HG03108 (cell line): ENCODE results near the gene ARL14EP.

ENCODE experiments used
- ATAC-seq: cut with Tn5 transposase; IDR thresholded peaks from one replicate; pipeline ENCODE4 v1.9.1; 2021; ENCODE audit warnings: moderate library complexity; ENCODE audit not compliant: unreplicated experiment

The ARL14EP gene

GRCh38 chr11:30322826-30323710 lies at the start of gene ARL14EP:
TSS of gene ARL14EP (plus strand) at chr11:30323104. CDS start at chr11:30330949, 7,845 bp downstream.
- ATAC-seq, result peak; percentile 97

- no peak for ATAC-seq
Measured at GRCh38 chr11:30277176-30277575, 45.7 kb upstream of the ARL14EP start.

DNA sequence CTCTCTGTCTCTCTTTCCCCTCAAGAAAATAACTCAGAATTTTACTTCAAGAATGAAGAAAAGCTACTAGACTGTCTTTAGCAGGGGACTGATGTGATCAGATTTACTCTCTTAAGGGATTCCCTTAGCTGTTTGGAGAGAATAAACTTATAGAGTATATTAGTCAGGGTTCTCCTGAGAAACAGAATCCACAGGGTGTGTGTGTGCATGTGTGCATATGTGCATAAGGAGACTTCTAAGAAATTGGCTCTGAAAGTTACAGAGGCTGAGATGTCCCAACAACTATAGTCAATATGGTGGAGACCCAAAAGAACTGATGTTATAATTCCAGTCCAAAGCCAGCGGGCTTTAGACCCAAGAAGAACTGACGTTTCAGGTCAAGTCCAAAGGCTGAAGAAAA lies 43.1 kb upstream of the ARL14EP start:
- ATAC-seq, result no peak

DNA sequence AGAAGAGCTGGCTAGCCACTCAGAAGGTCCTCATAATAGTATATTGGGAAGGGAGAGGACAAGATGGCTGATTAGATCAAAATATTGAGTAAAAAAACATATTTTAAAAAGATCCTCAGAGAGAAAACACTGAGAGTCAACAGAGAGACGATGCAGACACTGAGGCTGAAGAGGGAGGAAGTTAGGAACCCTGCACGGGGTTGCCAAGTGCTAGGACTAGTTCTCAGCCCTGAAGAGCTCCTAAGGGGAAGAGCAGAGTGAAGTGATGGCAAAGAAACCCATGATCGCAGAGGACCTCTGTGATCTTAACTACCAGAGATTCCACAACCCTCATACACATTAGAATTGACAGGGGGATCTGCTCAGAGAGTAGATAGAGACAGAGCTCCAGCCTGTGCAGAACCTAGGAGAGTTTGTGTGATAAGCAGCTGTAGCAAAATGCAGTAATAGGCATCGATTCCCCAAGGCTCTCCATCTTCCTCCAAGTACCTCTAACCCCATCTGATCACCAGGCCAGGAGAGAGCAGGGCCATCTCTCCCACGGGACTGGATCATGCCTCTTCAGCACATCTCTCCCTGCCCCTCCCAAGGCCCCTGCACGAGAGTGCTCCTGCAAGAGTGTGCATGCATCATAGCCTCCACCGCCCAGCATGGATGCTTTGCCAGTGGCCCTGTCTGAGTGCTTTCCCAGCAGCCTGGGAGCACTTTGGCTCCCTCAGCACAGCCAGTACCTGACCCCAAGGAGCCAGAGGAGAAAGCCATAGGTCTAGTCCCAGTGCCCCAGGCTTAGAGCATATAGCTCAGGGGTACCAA lies 41.2 kb upstream of the ARL14EP start:
- no peak for ATAC-seq

- peak; percentile 98 for ATAC-seq
Measured at GRCh38 chr11:30282289-30282631, 40.6 kb upstream of the ARL14EP start.

- ATAC-seq, result no peak
Measured at GRCh38 chr11:30284836-30285235, 38.1 kb upstream of the ARL14EP start.

GRCh38 chr11:30285416-30286121 lies 37.3 kb upstream of the ARL14EP start:
- no peak for ATAC-seq

DNA sequence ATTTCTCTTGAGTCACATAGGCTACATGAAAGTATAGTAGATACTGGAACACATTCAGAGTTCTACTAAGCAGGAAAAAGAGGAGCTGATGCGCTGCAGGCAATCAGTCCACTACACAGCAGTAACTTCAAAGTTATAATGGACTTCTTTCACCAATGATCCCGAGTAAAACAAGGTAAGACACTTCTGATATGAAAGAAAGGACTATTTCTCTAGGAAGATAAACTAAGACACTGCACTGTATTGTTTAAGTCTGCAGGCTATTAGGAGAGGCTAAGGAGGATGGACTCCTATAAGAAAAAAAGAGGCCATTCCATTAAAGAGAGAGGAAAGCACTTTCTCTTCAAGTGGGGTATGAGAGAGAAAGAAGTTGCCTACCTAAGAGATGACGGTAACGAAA lies 31.6 kb upstream of the ARL14EP start:
- ATAC-seq, result no peak

- ATAC-seq, result no peak
Measured at GRCh38 chr11:30292545-30292944, 30.4 kb upstream of the ARL14EP start.

DNA sequence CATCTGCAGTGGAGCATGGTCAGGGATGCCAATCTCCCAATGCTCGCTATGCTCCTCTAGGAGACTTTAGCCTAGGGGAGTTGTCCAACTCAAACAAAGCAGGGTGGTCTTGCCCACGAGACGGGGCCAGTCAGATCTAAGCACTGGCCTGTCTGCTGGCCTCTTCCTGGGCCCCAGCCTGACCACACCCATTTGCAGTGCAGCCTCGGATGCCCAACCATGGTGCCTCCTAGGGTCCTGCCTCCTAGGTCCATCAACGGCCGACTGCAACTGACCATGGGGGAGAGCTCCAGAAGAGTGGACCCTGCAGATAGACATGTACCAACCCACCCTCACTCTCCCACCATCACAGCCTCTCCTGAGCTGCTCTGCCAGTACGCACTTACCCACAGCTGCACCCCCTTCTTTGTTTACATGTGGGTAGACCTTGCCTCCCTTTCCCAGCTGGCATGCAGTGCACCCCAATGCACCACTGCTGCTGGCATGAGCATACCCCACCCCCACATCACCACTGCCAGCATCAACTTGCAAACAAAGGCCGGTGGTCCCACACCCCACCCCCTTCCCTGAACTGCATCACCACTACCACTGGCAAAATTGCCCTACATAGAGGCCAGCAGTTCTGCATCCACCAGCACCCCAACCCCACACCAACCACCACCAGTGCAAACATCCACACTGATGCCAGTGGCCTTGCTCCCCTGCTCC lies 27.6 kb upstream of the ARL14EP start:
- ATAC-seq, result no peak

DNA sequence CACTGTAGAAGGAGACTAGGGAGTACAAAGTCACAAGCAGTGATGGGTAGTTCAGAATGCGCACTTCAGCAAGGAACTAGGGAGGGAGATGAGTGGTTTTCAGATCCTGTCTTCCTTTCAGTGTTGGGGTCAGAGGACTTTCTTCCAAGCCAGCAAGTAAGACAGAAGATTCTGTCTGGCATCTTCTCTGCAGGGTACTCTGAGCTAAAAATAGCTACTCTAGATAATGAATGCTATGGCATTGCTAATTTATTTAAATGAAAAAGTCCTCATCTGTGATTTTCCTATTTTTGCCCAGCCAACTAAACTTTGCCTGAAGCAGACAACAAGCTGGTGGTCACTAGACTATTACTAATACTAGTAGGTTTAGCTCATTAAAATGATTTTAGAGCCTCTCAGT lies 18.3 kb upstream of the ARL14EP start:
- no peak for ATAC-seq

GRCh38 chr11:30310623-30311022 lies 12.3 kb upstream of the ARL14EP start:
- ATAC-seq, result peak; percentile 92

DNA sequence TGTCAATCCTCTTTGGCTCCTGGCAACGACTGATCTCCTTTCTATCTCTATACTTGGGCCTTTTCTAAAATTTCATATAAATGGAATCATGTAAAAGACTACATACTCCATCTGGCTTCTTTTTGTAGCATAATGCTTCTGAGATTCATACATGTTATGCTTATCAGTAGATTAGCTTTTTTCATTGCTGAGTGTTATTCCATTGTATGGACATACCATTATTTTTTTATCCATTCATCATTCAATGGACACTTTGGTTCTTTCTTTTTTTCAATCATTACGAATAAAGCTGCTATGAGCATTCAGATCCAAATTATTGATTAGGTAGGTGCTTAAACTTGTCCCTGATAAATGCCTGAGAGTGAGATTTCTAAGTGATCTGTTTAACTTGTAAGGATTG lies 11.7 kb upstream of the ARL14EP start:
- no peak for ATAC-seq

DNA sequence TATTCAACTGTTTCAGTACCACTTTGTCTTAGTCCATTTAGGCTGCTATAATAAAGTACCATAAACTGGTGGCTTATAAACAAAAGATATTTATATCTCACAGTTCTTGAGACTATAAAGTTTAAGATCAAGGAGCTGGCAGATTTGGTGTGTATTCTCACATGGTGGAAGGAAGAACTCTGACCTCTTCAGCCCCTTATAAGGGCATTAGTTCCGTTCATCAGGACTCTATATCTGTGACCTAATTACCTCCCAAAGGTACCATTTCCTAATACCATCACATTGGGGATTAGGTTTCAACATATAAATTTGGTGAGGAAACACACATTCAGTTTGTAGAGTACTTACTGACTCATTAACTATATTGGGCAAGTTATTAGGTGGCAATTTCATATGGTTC lies 10.7 kb upstream of the ARL14EP start:
- ATAC-seq, result no peak

DNA sequence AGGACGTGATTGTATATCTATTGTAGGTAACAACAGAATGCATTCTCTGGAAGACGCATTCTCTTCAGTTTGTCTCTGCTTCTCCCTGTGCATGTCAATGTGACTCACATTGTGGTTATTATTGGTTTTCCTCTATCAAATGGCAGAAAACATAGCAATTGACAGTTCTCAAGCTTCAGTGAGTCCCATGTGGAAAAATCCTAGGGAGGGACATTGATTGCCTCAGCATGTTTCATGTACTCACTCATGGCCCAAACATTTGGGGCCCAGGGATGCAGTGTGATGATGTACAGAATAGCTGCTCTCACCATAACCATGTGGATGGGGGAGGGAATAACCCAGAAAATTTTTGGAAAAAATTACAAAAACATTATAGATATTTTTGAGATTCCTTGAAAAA lies 9.3 kb upstream of the ARL14EP start:
- no peak for ATAC-seq

DNA sequence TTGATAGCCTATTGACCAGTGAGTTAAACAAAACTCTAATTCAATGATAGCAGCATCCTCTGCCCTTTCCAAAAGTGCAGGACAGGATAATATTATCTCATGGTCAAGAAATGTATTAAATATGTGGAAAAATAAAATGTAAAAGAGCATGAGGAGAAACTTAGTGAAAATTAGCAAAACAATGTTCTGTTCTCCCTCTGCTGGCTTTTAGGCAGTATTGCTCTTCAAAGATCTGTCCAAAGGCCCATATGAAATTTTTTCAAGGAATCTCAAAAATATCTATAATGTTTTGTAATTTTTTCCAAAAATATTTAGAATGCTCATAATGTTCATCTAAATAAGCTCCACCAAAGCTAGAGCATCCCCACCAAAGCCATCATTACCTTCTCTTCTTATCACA lies 8.3 kb upstream of the ARL14EP start:
- ATAC-seq, result no peak

DNA sequence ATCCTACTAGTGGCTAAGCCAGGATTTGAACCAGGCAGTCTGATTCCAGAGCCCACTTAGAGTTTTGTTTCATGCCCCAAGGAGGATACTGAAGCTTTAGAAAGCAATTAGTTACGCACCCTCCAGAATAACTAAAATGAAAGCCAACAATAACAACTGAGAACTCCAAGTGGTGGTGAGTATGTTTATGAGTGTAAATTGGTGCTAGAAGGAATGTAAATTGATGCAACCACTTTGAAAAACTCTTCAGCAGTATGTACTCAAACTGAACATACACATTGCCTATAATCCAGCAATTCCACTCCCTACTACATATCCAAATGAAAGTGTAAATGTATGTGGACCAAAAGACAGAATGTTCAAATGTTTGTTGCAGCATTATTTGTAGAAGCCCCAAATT lies 6.7 kb upstream of the ARL14EP start:
- ATAC-seq, result no peak

DNA sequence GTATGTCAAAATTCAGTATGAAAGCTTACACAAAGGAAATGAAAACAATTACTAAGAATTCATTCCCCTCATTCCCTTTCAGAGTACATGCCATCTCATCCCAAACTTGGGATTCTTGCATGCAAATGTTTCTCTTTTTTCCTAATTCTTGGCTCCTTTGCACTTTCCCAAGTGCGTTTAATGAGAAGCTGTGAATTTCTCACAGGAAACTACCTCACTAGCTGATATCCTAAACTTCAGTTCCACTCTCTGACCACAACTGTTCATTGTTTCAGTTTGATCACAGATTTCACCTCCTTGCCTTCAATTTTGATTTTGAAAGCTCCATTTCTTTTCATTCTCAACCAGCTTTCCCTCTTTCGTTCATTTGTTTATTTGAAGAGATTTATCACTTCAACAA lies 5.9 kb upstream of the ARL14EP start:
- no peak for ATAC-seq

DNA sequence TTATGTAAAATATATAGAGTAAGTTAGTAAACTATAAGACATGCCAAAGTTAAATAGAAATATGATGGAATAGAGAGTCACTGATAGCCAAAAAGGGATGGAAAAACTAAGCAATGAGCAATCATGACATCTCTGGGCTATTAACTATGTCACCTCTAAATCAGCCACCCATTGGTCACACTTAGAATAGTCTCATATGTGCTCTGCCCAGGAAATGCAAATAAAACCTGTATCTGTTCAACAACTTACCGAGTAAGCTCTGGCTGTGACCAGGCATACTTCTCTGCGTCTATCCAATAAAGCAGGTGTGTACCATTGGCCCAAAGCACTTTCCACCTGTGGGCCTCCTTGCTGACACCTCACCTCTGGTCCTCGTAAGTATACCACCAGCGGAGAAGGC lies 1.6 kb upstream of the ARL14EP start:
- ATAC-seq, result no peak

DNA sequence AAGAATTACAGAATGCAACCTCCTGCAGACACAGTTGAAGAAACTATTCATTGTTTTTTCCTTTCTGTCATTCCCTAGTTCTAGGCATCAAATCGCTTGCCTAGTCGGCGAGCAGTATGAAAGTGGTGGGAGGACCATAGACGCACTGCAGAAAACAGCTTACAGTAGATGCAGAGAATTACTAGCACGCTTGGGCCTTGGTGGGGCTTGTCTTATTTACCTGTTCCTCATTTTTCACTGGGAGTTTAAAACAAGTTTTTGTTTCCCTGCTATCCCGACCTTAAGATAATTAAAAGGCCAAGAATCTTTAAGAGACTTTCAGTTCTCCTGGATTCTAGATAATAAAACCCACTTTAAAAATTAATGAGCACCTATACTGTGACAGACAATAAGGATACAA lies 713 bp upstream of the ARL14EP start:
- no peak for ATAC-seq
